SU-DHL-6 (cell line): ENCODE results near the gene ZNF324.
"Not testable (repeated sequence)": the region's sequence is repeated elsewhere in the genome, so short reads cannot be mapped to it uniquely, and the experiment has no call there.

Experiments used
- H2AFZ ChIP-seq: fragments of 200-600 bp; sonication (generic); 2 replicates; pipeline ENCODE4 v1.6.1; 2014; ENCODE audit warnings: low read depth, mild to moderate bottlenecking, moderate library complexity, mixed read lengths, antibody characterized with exemption, low read length; ENCODE audit not compliant: severe bottlenecking
- H3F3A ChIP-seq: fragments of 200-600 bp; shearing (Covaris generic); 2 replicates; pipeline ENCODE4 v1.6.0; 2016; ENCODE audit warnings: antibody characterized with exemption, mild to moderate bottlenecking; ENCODE audit not compliant: insufficient read depth
- H3K27ac ChIP-seq: fragments of 200-600 bp; sonication (generic); 2 replicates; pipeline ENCODE4 v1.5.1; 2016; ENCODE audit warnings: low read depth, mild to moderate bottlenecking, low read length, moderate library complexity, mixed read lengths
- H3K27me3 ChIP-seq: fragments of 200-600 bp; sonication (generic), shearing (Covaris generic); 2 replicates; pipeline ENCODE4 v1.6.0; 2014; ENCODE audit warnings: mild to moderate bottlenecking, low read length
- H3K36me3 ChIP-seq: fragments of 200-600 bp; sonication (generic); 2 replicates; pipeline ENCODE4 v1.6.1; 2014; ENCODE audit warnings: mild to moderate bottlenecking, low read length, mixed read lengths
- H3K4me2 ChIP-seq: fragments of 300-600, 200-600 bp; shearing (Covaris generic), sonication (generic); 2 replicates; pipeline ENCODE4 v1.6.0; 2014; ENCODE audit warnings: low read length, low read depth, mild to moderate bottlenecking; ENCODE audit not compliant: poor library complexity, severe bottlenecking
- H3K4me3 ChIP-seq: fragments of 200-600 bp; sonication (generic); 2 replicates; pipeline ENCODE4 v1.5.1; 2014; ENCODE audit warnings: antibody characterized with exemption, low read length, mild to moderate bottlenecking, mixed read lengths; ENCODE audit not compliant: insufficient read depth, poor library complexity, severe bottlenecking
- H3K79me2 ChIP-seq: fragments of 200-600 bp; sonication (generic); 2 replicates; pipeline ENCODE4 v1.6.1; 2014; ENCODE audit warnings: mild to moderate bottlenecking, low read length, moderate library complexity; ENCODE audit not compliant: insufficient read depth
- H3K9ac ChIP-seq: fragments of 200-600 bp; sonication (generic); 2 replicates; pipeline ENCODE4 v1.7.0; 2014; ENCODE audit warnings: mild to moderate bottlenecking, low read length
- H3K9me2 ChIP-seq: fragments of 200-600 bp; sonication (generic); replicated peaks from 2 replicates; pipeline ENCODE4 v1.6.1; 2014; ENCODE audit warnings: low read length; ENCODE audit not compliant: insufficient read depth
- H3K9me3 ChIP-seq: fragments of 200-600 bp; sonication (generic); 2 replicates; pipeline ENCODE4 v1.6.1; 2014; ENCODE audit warnings: low read length, mixed read lengths; ENCODE audit not compliant: insufficient read depth
- H4K20me1 ChIP-seq: fragments of 200-600 bp; sonication (generic); 2 replicates; pipeline ENCODE4 v1.6.1; 2014; ENCODE audit warnings: low read depth, mild to moderate bottlenecking, antibody characterized with exemption, low read length, moderate library complexity, mixed read lengths
- EZH2phosphoT487 ChIP-seq: fragments of 200-600 bp; sonication (generic), shearing (Covaris generic); conservative IDR thresholded peaks from 2 replicates; pipeline ENCODE4 v1.6.1; 2018; ENCODE audit warnings: mild to moderate bottlenecking, antibody characterized with exemption, low read length, moderate library complexity, mixed read lengths
- TF ChIP-seq, protein P1 (sequence below): fragments of 200-600 bp; sonication (generic); IDR thresholded peaks from one replicate; pipeline ENCODE4 v1.5.1; 2017; ENCODE audit warnings: antibody characterized with exemption, mild to moderate bottlenecking, low read length, moderate library complexity; ENCODE audit not compliant: insufficient read depth, poor library complexity, severe bottlenecking

Gene ZNF324

DNA sequence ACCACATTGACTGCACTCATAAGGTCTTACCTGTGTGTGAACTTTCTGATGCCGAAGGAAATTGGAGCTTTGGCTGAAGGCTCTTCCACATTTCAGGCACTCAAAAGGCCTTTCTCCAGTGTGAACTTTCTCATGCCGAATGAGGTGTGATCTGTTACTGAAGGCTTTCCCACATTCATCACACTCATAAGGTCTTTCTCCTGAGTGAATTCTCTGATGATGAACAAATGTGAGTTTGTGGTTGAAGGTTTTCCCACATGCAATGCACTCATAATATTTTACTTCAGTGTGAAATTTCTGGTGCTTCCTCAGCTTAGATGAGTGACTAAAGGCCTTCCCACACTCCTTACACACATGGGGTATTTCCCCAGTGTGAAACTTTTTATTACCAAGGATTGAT, 32.7 kb upstream of the ZNF324 start:
- no peaks in the 10 kb centered on the region for H3F3A ChIP-seq
- TF ChIP-seq, protein P1, sequence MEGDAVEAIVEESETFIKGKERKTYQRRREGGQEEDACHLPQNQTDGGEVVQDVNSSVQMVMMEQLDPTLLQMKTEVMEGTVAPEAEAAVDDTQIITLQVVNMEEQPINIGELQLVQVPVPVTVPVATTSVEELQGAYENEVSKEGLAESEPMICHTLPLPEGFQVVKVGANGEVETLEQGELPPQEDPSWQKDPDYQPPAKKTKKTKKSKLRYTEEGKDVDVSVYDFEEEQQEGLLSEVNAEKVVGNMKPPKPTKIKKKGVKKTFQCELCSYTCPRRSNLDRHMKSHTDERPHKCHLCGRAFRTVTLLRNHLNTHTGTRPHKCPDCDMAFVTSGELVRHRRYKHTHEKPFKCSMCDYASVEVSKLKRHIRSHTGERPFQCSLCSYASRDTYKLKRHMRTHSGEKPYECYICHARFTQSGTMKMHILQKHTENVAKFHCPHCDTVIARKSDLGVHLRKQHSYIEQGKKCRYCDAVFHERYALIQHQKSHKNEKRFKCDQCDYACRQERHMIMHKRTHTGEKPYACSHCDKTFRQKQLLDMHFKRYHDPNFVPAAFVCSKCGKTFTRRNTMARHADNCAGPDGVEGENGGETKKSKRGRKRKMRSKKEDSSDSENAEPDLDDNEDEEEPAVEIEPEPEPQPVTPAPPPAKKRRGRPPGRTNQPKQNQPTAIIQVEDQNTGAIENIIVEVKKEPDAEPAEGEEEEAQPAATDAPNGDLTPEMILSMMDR: no peak
- no peak for TF ChIP-seq EZH2phosphoT487
- no peaks in the 10 kb centered on the region for H3K27me3 ChIP-seq
- no peaks in the 10 kb centered on the region for H3K36me3 ChIP-seq
- no peaks in the 10 kb centered on the region for H3K9me2 ChIP-seq
- no peaks in the 10 kb centered on the region for H4K20me1 ChIP-seq
- no peak overlapping the region for H3K4me3 ChIP-seq
- H3K27ac ChIP-seq: no peak overlapping the region
- no peak overlapping the region for H3K9ac ChIP-seq
- no peaks in the 10 kb centered on the region for H3K79me2 ChIP-seq
- no peak overlapping the region for H2AFZ ChIP-seq
- H3K4me2 ChIP-seq: no peak overlapping the region
- H3K9me3 ChIP-seq: peaks cover 27% of the 10 kb centered on the region; the same call in 1 of the 2 replicates

DNA sequence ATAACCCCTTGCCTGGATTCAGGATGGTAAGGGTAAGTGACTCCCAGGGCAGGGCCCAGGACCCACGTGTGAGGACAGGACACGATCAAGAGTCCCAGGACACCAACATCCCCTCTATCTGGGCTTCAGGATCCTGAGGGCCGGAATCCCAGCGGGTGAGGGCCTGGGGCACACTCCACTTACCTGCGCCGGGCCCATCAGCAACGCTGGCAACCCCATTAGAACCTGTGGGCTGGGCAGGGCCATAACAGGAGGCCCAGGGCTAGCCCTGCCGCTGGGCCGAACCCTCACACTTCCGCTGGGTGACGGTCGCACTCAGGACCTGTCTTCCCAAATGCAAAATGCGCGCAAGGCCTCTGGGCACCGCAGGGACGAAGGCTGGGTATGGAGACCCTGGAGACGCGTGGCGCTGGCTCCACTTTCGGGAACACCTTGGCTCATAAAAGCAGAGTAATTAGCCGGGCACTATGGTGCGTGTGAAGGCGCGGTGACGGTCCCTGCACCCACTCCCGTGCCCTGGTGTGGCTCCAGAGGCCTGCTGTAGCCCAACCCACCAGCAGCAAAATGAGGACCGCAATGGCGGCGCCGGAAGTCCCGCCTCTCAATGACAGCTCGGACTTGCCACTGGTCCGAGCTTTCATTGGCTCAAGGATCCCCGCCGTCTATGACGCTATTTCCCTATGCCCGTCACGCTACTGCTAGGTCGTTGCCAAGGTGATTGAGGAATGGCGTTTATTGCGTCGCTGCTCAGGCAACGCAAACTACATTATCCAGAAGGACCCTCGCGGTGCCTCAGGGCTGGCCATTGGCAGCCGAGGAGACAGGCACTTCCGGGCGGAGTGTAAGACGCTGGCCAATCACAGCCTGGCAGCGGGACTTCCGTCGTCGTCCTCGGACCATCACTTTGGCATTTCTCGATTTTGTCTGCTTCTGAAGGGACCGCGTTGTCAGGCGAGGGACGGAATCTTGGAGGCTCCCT, 27.0 kb upstream of the ZNF324 start, which contains the start of gene ZNF132:
ZNF132 (minus strand) TSS at position 578 of the 979 bp plus-strand sequence; CDS start at position 246, 332 bp downstream.
- no peaks in the 10 kb centered on the region for H4K20me1 ChIP-seq
- H3K4me3 ChIP-seq: no peak within 1 kb of the TSS
- H3K4me2 ChIP-seq: no peak within 1 kb of the TSS

DNA sequence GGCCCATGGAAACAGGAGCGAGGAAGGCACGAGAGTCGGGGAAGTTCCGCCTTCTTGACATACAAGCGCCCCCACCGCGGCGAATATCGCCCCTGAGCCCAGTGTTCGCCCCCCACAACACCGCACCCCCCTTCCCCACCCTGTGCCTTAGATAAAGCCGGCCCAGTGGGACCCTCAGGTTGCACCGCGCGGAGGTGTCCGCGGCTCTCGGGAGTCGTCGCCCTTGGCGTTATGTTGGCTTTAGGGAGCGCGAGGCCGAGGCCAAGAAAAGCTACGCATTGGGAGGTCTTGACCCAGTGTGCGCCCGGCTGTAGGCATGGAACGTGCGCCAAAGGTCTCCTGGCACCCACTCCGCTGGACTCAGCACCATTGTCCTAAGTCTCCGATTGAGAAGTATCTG, 26.3 kb upstream of the ZNF324 start:
- H4K20me1 ChIP-seq: no peaks in the 10 kb centered on the region
- H3K36me3 ChIP-seq: no peaks in the 10 kb centered on the region
- H3K4me2 ChIP-seq: no peak overlapping the region
- no peak overlapping the region for H2AFZ ChIP-seq
- no peak overlapping the region for H3K9ac ChIP-seq
- TF ChIP-seq, protein P1: no peak
- no peak for TF ChIP-seq EZH2phosphoT487
- no peaks in the 10 kb centered on the region for H3F3A ChIP-seq
- no peak overlapping the region for H3K4me3 ChIP-seq
- H3K27me3 ChIP-seq: no peaks in the 10 kb centered on the region
- H3K27ac ChIP-seq: no peak overlapping the region
- H3K9me2 ChIP-seq: no peaks in the 10 kb centered on the region
- no peaks in the 10 kb centered on the region for H3K9me3 ChIP-seq
- H3K79me2 ChIP-seq: no peaks in the 10 kb centered on the region

More for the DNA sequence above, 27.0 kb upstream of the ZNF324 start, which contains the start of gene ZNF132:
- no peak within 1 kb of the TSS for H3K27ac ChIP-seq
- H3K9me3 ChIP-seq: 0 out of 2 replicates have a peak, but pooled peaks cover under 1% of the 10 kb centered on the region
- no peaks in the 10 kb centered on the region for H3K9me2 ChIP-seq
- H3K27me3 ChIP-seq: no peaks in the 10 kb centered on the region
- H3F3A ChIP-seq: no peaks in the 10 kb centered on the region
- no peaks in the 10 kb centered on the region for H3K36me3 ChIP-seq
- no peaks in the 10 kb centered on the region for H3K79me2 ChIP-seq
- no peak within 1 kb of the TSS for H2AFZ ChIP-seq
- TF ChIP-seq, protein P1: no peak
- no peak for TF ChIP-seq EZH2phosphoT487
- H3K9ac ChIP-seq: no peak within 1 kb of the TSS

DNA sequence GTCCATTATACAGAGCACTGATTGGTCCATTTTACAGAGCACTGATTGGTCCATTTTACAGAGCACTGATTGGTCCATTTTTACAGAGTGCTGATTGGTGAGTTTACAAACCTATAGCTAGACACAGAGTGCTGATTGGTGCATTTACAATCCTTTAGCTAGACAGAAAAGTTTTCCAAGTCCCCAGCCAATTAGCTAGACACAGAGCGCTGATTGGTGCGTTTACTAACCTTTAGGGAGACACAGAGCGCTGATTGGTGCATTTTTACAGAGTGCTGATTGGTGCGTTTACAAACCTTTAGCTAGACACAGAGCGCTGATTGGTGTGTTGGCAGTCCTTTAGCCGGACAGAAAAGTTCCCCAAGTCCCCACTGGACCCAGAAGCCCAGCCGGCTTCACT, 23.9 kb upstream of the ZNF324 start:
- not testable (repeated sequence) for H2AFZ ChIP-seq, H3K27ac ChIP-seq, H3K9me2 ChIP-seq, H3K79me2 ChIP-seq, H4K20me1 ChIP-seq, H3F3A ChIP-seq, H3K4me2 ChIP-seq, H3K36me3 ChIP-seq, H3K9me3 ChIP-seq, H3K9ac ChIP-seq, H3K27me3 ChIP-seq, H3K4me3 ChIP-seq

DNA sequence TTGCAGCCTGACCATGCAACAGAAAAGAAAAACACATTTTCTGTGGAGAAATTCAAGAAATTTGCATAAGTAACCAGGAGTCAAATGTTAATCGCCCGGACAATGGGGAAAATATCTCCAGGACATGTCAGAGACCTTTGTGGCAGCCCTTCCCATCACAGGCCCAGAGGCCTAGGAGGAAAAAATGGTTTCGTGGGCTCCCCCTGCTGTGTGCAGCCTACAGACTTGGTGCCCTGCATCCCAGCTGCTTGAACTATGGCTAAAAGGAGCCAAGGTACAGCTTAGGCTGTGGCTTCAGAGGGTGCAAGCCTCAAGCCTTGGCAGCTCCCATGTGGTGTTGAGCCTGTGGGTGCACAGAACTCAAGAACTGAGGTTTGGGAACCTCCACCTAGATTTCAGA, 18.0 kb upstream of the ZNF324 start:
- not testable (repeated sequence) for H2AFZ ChIP-seq, H3K79me2 ChIP-seq, H4K20me1 ChIP-seq, H3K9me2 ChIP-seq, H3K9ac ChIP-seq, H3K27me3 ChIP-seq, H3F3A ChIP-seq, H3K27ac ChIP-seq, H3K36me3 ChIP-seq, H3K4me3 ChIP-seq, H3K4me2 ChIP-seq
- H3K9me3 ChIP-seq: peaks cover 15% of the 10 kb centered on the region; the same call in 1 of the 2 replicates
